DND-41 (cell line): Measurements from ENCODE around the gene TLR6.
"Not testable (repeated sequence)": the region's sequence is repeated elsewhere in the genome, so short reads cannot be mapped to it uniquely, and the experiment has no call there.

Source experiments
- ATAC-seq: fragments of 200-7000 bp; cut with Tn5 transposase; 3 replicates; pipeline ENCODE4 v1.9.1; 2021; ENCODE audit warnings: low read depth; ENCODE audit not compliant: insufficient read depth
- DNase-seq: peaks from one replicate; pipeline ENCODE4 v3.0.0-alpha.2; 2020
- H2AFZ ChIP-seq: 2 replicates; pipeline ENCODE4 v1.6.0; 2012; ENCODE audit warnings: low read depth, low read length
- H3K27ac ChIP-seq: 2 replicates; pipeline ENCODE4 v1.5.1; 2012; ENCODE audit warnings: low read length, inconsistent platforms
- H3K27me3 ChIP-seq: fragments of 200-600 bp; sonication (generic); 2 replicates; pipeline ENCODE4 v1.6.0; 2012; ENCODE audit warnings: low read length, mild to moderate bottlenecking, inconsistent platforms; ENCODE audit not compliant: insufficient read depth, poor library complexity
- H3K36me3 ChIP-seq: 2 replicates; pipeline ENCODE4 v1.5.1; 2012; ENCODE audit warnings: low read length, inconsistent platforms; ENCODE audit not compliant: insufficient read depth
- H3K4me1 ChIP-seq: 2 replicates; pipeline ENCODE4 v1.5.1; 2012; ENCODE audit warnings: mild to moderate bottlenecking, low read length; ENCODE audit not compliant: insufficient read depth
- H3K4me2 ChIP-seq: 2 replicates; pipeline ENCODE4 v1.6.0; 2012; ENCODE audit warnings: mild to moderate bottlenecking, moderate library complexity, low read length, inconsistent platforms; ENCODE audit not compliant: insufficient read depth
- H3K4me3 ChIP-seq, 2 experiments: fragments of 200-600 bp in 1 of 2; shearing (Covaris generic) in 1 of 2; 2 replicates each; pipeline ENCODE4 v1.5.1; 2012 to 2016; ENCODE audit warnings: inconsistent platforms in 2 of 2, low read length in 2 of 2, mild to moderate bottlenecking in 2 of 2, low read depth in 1 of 2, moderate library complexity in 1 of 2
- H3K79me2 ChIP-seq: 2 replicates; pipeline ENCODE4 v1.6.0; 2012; ENCODE audit warnings: low read length, inconsistent platforms; ENCODE audit not compliant: insufficient read depth
- H3K9ac ChIP-seq: 2 replicates; pipeline ENCODE4 v1.6.0; 2012; ENCODE audit warnings: low read depth, mild to moderate bottlenecking, inconsistent platforms, low read length, moderate library complexity
- H3K9me3 ChIP-seq: 2 replicates; pipeline ENCODE4 v1.5.1; 2012; ENCODE audit warnings: low read length, moderate library complexity, mild to moderate bottlenecking, inconsistent platforms; ENCODE audit not compliant: insufficient read depth, severe bottlenecking
- H4K20me1 ChIP-seq: 2 replicates; pipeline ENCODE4 v1.6.0; 2012; ENCODE audit warnings: low read length; ENCODE audit not compliant: insufficient read depth
- CTCF ChIP-seq: IDR thresholded peaks from 2 replicates; pipeline ENCODE4 v1.5.1; 2012; ENCODE audit warnings: borderline replicate concordance, low read length, moderate library complexity, mild to moderate bottlenecking; ENCODE audit not compliant: poor library complexity, severe bottlenecking; ENCODE audit errors: extremely low read depth
- EZH2 ChIP-seq: IDR thresholded peaks from 3 replicates; pipeline ENCODE4 v1.6.1; 2012; ENCODE audit warnings: borderline replicate concordance, low read depth, mild to moderate bottlenecking, moderate library complexity, low read length, inconsistent platforms; ENCODE audit not compliant: severe bottlenecking

TLR6 gene

GRCh38 chr4:38811297-38811696 lies 45.3 kb downstream of the TLR6 start:
- Histone ChIP-seq H3K9ac (no peak overlapping the region), H3K27me3 (no peaks in the 10 kb centered on the region), H3K4me3 (no peak overlapping the region), H3K36me3 (no peaks in the 10 kb centered on the region), H3K4me1 (no peaks in the 10 kb centered on the region), H2AFZ (no peak overlapping the region), H3K27ac (no peak overlapping the region), H3K9me3 (no peaks in the 10 kb centered on the region), H4K20me1 (no peaks in the 10 kb centered on the region), H3K4me2 (no peak overlapping the region), H3K79me2 (no peaks in the 10 kb centered on the region)
- no peak for TF ChIP-seq EZH2
- TF ChIP-seq CTCF: no peak
- no peak for DNase-seq
- ATAC-seq: no peak

GRCh38 chr4:38807462-38807861 lies 49.2 kb downstream of the TLR6 start:
- H3K9me3 ChIP-seq, H3K27me3 ChIP-seq, DNase-seq, H3K79me2 ChIP-seq, H3K4me1 ChIP-seq, H2AFZ ChIP-seq, H3K9ac ChIP-seq, H3K4me3 ChIP-seq, H3K36me3 ChIP-seq, ATAC-seq, H4K20me1 ChIP-seq, H3K4me2 ChIP-seq, H3K27ac ChIP-seq: not testable (repeated sequence)

- not testable (repeated sequence) for H3K36me3 ChIP-seq, H2AFZ ChIP-seq, ATAC-seq, H3K4me2 ChIP-seq, H3K79me2 ChIP-seq, H3K4me3 ChIP-seq, H4K20me1 ChIP-seq, H3K9ac ChIP-seq, H3K27me3 ChIP-seq, DNase-seq, H3K4me1 ChIP-seq, H3K27ac ChIP-seq
- peaks cover 13% of the 10 kb centered on the region for H3K9me3 ChIP-seq
These were observed 50.4 kb downstream of the TLR6 start for GRCh38 chr4:38806251-38806650.

GRCh38 chr4:38805530-38806145 lies 51.0 kb downstream of the TLR6 start:
- peaks cover 13% of the 10 kb centered on the region for H3K9me3 ChIP-seq
- TF ChIP-seq CTCF (no peak), EZH2 (no peak)
- no peaks in the 10 kb centered on the region for H3K4me1 ChIP-seq
- ATAC-seq (no peak), DNase-seq (no peak)
- no peak overlapping the region for H3K27ac ChIP-seq
- no peak overlapping the region for H2AFZ ChIP-seq
- no peak overlapping the region for H3K4me2 ChIP-seq
- no peaks in the 10 kb centered on the region for H4K20me1 ChIP-seq
- no peaks in the 10 kb centered on the region for H3K27me3 ChIP-seq
- H3K36me3 ChIP-seq: no peaks in the 10 kb centered on the region
- no peak overlapping the region for H3K4me3 ChIP-seq
- H3K79me2 ChIP-seq: no peaks in the 10 kb centered on the region
- H3K9ac ChIP-seq: no peak overlapping the region
